KG1 (cell line): ENCODE measurements around the gene GFI1.
"Not testable (repeated sequence)": the region's sequence is repeated elsewhere in the genome, so short reads cannot be mapped to it uniquely, and the experiment has no call there.

Source experiments
- DNase-seq: peaks from one replicate; lab custom pipeline; 2025; lab: John Stamatoyannopoulos, UW

GFI1 gene

DNA sequence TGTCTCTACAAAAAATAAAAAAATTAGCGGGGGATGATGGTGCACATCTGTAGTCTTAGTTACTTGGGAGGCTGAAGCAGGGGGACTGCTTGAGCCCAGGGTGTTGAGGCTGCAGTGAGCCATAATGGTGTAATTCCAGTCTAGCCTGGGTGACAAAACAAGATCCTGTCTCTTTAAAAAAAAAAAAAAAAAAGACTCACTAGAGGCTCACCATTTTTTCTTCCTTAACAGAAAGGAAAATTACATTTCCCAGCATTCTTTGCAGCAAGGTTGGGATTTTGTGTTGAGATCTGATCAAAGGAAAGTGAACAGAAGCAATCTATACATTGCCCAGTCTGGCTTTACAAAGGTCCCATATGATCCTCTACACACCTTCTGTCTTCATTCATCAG is 21.5 kb downstream of the GFI1 start:
- DNase-seq, result no peak

DNA sequence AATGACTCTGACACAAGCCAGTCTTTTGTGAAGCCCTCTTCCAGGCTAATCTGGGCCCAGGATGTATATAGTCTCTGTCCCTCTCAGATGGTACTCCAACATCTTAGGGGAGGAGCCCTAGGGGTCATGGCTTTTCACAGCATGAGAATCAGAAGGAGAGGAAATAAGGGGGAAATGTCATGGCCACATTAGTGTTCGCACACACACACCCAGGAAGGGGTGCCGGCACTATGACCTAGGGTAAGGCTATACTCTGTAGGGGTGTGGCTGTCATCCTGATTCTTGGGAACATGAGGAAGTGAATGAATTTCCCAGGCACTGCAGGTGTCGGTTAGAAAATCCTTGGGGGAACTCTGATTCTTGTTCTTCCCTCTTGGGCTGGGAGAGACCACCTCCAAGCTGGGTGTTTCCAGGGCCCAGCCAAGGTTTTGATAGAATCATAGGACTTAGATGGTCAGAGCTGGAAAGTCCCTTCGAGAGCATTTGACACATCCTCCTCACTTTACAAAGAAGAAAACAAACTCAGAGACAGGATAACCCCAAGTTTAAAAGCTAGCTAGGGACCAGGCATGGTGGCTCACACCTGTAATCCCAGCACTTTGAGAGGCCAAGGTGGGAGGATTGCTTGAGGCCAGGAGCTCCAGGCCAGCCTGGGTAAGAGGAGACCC is 22.0 kb downstream of the GFI1 start:
- DNase-seq, result no peak

DNA sequence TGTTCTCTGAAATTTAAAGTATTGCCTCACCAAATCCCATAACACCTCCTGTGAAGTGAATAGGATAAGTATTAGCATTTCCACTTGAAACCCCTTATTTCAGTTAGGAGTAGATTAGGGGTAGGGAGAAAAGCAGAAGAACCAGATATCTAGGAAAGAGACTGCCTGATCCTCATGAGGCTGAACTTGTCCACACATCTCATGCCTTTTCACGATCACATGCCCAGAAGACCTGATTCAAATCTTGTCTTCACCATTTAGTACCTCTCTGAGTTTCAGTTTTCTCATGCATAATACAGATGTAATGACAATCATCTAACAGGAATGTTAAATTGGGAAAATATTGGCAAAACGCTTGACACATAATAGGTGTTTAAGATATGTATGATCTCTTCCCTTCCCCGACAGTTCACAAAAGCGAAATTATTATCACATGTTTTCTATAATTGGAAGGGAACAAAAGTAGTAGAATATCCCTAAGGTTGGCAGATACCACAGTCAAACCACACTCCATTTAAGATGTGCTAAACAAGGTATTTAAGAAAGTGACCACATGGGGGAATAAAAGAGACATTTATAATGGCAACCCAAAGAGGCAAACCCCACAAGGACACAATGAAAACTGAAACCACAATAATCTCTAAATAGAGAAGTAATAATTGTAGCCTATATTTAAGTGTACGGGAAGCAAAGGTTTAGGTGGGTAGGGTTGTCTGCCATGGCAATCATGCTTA is 25.2 kb downstream of the GFI1 start:
- peak; percentile 80 for DNase-seq

DNA sequence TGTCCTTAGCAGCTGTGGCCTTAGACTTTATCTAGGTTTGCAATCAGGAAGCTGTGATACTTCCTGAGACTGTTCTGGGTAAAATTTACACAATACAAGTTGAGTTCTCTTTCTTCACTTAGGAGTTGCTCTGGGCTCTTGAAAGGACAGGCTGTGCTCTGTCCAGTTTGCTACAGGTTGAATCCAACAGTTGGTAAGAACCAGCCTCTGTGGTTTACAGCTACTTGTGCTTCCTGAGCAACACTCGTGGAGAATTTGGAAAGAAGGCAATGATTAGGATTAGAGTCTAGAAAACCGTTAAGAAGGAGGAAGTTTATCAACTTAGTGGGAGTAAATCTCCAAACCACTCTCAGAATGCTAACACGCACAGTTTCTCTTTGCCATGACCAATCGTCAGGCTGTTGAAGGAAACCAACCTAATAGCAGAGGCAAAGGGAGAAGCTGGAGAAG is 26.8 kb downstream of the GFI1 start:
- DNase-seq, result peak; percentile 85

DNA sequence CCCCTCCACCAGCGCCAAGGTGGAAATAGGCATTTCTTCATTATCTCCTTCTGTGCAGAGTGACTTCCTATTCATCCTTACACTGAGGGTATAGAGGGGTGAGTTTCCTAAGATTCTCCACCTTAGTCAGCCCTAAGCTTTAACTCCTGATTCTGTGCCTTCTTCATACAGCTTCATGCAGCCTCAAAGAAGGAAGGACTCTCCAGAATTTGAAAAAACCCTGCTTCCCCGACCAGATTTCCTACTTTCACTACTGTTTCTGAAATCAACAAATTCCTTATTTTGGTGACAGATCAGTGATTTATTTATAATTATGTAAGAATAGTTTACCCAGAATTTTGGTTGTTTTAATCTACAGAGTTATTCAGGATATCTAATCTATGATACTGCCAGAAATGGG is 28.6 kb downstream of the GFI1 start:
- no peak for DNase-seq

DNA sequence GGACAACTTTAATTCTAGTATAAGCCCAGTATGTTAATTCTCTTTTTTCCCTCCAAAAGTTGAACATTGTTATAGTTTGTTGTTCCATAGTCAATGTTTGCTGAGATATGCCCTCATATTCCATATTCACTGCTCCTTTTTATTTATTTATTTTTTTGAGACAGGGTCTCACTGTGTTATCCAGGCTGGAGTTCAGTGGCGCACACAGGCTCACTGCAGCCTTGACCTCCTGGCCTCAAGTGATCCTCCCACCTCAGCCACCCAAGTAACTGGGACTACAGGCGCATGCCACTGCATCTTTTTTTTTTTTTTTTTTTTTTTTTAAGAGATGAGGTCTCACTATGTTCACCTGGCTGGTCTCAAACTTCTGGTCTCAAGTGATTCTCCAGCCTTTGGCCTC is 38.7 kb downstream of the GFI1 start:
- DNase-seq, result no peak

DNA sequence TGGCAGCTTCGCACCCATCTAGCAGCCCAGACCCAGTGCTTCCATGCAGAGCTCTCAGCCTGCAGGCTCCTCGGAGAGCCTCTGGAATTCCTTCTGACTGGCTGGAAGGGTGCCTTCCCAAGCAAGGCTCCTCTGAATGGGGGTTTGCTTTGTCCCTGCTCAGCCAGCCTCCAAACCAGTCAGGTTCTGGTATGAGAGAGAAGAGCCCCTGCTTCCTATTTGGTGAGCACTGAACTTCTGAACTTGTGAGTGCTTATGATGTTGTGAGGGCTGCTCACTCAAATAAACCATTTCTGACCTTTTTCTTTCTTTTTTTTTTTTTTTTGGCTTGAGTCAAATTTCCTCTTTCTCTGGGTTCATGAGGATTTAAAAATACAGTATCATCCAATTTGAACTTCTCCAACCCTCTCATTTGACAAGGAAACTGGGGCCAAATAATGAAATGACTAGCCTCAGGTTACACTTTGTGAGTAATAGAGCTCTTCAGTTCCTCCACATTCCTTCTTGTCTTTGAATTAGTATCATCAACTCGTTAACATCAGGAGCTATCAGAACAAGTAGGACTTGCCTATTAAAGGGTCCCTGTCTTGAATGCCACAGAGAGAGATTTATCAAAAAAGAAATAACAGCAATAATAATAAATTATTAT is 39.6 kb downstream of the GFI1 start:
- DNase-seq, result no peak

DNA sequence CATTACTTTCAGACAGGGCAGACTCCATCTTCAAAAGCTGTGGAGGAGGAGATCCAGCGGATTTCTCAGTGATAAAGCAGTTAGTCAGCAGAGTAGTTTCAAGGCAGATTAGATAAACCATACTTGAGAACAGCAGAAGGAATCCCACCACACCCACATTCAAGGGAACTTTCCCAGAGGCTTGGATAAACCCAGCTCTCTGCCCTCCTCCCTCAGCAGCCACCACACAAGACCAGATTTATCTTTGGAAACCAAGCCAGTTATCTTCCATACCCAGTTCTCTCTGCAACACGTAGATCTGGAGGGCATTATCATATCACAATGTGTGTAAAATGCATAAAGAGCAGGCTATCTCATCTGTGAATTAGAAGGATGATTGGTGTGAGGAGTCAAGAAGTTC is 40.2 kb downstream of the GFI1 start:
- no peak for DNase-seq

DNA sequence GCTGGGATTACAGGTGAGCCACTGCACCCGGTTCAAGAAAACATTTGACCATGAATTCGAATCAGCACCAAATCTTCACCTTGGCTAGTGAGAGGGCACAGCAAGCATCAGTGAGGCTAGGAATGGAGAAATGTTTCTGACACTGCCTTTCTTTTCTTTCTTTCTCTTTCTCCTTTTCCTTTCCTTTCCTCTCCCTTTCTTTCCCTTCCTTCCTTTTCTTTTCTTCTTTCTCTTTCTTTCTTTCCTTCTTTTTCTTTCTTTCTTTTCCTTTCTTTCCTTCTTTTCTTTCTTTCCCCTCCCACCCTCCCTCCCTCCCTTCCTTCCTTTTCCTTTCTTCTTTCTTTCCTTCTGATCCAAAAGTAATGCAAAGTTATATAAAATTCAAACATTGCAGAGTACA is 40.9 kb downstream of the GFI1 start:
- DNase-seq, result no peak

DNA sequence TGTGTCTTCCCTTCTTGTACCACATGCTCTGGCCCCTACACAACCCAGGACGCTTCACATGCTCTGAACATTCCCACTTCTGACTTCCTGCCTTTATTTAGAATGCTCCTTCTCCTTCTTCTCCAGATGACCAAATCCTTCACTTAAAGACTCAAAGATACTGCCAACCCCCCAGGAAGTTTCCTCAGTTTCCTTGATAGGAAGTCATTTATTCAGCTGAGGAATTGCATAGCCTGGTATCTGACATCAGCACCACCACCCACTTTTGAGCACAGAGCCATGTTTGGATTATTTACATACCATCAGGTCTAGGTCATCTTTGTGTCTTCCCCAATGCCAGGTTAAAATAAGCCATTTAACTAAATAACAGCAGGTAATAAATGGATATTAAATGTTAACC is 42.4 kb downstream of the GFI1 start:
- DNase-seq, result no peak

DNA sequence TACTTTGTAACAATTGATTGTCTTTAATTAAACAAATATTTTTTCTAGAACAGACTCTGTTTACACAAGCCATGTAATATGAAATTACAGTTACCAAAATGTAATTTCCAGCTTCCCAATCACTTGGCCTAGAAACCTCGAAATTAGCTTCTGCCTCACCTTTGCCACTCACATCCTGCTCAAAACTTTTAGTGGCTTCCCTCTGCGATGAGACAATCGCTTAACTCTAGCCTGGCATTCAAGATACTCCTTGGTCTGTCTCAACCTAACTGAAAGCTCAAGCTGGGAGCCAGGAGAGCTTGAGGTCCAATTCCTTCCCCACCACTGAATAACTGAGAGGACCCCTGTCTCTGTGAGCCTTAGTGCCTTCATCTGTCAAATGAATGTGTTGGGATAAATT is 42.8 kb downstream of the GFI1 start:
- DNase-seq, result no peak

DNA sequence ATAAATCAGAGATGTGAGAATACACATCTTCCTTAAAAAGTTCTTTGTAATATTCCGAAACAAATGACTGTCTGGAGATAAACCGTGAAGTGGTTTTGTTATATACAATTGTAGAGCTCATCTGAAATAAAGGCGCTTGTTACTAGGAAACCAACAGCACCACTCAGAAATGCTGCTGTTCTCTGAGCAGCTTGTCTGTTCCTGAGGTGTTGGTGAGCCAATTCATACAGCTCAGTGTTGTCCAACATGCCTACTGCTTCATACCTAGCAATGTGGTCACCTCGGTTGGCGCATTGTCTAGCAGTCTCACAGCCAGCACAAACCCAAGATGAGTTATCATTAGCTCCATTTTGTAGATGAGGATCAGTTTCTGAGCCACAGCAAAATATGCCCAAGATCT is 44.4 kb downstream of the GFI1 start:
- no peak for DNase-seq

DNA sequence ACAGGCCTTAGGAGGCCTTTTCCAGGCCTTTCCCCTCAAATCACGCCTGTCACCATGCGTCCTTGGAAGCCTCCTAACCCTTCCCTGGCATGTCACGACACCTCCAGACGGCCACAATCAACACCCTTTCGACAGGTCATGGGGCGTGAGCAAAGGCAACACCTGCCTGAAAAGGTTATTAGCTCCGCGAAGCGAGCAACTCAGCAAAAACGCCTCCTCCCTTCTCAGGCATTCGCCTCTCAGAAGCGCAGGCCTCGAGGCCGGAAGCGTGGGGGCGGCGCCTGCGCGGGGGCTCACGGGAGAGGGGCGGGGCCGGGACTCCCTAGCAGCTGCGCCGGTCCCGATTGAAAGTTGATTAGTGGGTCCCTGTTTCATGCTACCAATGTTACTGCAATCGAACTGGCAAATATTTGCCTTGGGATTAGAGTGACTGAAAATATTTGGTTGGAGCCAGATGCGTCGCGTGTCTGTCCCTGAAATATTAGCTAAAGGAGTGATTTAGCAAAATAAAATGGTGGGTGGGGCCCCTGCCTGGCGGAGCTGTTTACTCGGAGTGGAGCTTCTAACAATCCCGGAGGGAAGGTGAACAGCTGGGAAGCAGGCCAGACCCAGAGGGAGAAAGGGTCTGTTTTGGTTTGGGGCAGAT is 44.9 kb downstream of the GFI1 start:
- DNase-seq, result no peak

DNA sequence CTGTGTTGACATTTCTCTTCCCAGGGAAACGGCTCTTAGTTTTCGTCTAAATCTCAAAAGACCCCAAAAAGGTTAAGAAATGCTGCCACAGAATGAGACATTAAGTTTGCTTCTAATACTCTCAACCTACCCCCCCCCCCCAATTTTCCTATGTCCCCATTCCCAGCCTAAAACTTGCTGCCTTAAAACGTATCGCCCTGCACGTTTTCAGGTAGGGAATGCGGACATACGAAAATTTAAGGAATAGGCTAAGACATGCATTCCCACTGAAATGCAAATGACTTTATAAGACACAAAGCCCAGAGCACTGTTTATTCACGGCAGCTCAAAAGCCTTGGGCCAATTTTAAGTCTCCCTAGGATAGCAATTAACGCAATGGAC is 45.4 kb downstream of the GFI1 start:
- no peak for DNase-seq

DNA sequence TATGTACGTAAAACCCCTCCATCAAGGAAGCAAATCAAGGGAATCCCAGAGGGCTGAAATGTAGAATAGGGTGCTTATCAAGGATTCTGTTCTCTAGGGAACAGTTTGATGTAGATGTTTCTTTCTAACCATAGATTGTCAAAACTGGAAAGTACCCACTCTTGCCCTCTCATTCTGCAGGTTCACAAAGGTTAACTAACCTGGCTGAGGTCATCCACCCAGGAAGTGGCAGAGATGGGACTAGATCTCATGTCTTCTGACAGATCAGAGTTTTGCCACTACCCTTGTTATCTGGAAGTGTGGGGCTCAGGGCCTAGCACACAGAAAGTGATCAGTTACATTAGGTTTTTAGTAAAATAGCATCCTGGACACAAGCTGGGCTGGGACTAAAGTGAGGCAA is 47.4 kb downstream of the GFI1 start:
- no peak for DNase-seq

DNA sequence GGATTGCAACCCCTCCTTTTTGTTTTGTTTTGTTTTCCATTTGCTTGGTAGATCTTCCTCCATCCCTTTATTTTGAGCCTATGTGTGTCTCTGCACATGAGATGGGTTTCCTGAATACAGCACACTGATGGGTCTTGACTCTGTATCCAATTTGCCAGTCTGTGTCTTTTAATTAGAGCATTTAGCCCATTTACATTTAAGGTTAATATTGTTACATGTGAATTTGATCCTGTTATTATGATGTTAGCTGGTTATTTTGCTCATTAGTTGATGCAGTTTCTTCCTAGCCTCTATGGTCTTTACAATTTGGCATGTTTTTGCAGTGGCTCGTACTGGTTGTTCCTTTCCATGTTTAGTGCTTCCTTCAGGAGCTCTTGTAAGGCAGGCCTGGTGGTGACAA is 52.2 kb downstream of the GFI1 start:
- DNase-seq, result not testable (repeated sequence)

DNA sequence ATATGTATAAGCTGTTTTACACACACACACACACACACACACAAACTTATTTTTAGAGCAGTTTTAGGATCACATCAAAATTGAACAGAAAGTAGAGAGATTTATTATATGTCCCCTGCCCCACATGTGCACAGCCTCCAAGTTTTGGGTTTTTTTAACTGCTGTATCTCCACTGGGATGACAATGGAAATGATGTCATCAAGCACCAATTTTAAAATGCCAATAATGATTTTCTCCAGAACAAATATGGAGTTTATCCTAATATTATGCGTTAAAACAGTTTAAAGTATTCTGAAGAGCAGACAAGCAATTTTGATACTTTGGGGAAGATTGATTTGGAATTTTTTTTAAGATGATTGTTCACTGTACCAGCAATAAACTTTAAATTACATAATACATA is 56.7 kb downstream of the GFI1 start:
- no peak for DNase-seq

DNA sequence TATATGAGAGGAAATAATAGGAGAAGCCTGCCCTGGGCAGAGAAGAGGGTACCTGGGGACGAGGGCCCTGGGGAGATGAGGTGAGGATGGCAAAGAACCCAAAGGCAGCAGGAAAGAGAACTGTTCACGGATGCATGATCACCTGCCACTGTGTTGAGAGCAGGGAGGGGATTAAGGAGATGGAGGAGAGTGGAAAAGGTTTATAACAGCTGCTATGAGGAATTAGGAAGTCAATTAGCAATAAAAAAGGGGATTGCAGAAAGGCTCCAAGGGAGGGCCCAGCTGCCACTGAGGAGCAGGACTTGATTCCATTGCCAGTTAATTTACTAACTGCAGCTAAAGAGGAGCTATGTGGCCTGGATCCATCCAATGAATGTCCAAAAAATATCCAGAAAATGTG is 61.1 kb downstream of the GFI1 start:
- no peak for DNase-seq
